Lower leg skin (tissue), 3 donors: ENCODE results near the gene ATAD2B.

Source experiments
- CTCF ChIP-seq, 3 donors: fragments of 450-650 bp; IDR thresholded peaks; one replicate each; pipeline ENCODE4 v1.5.1; 2016; ENCODE audit warnings: antibody characterized with exemption in 3 of 3, mild to moderate bottlenecking in 3 of 3, moderate library complexity in 2 of 3
- POLR2A ChIP-seq, 2 donors: fragments of 450-650 bp; IDR thresholded peaks; one replicate each; pipeline ENCODE4 v1.6.1; 2016 to 2017; ENCODE audit warnings: antibody characterized with exemption in 2 of 2, mild to moderate bottlenecking in 1 of 2, moderate library complexity in 1 of 2

- TF ChIP-seq POLR2A (IDR thresholded peaks at IDR 0.05) = no peak
- TF ChIP-seq CTCF (IDR thresholded peaks at IDR 0.05) = no peak
Observed at GRCh38 chr2:23803264-23803964, 123.5 kb downstream of the ATAD2B start.
